Posterior vena cava (tissue), 2 donors: ENCODE results near the gene CEACAM7. TPM values are rescaled to one million over a fixed set of nuclear protein-coding genes. Genes with fewer than 3 reads are reported as not detected.

Source experiments
- DNase-seq: peaks from one replicate; pipeline ENCODE4 v3.0.0-alpha.2; 2020; ENCODE audit warnings: low spot score
- intact Hi-C, 2 donors: fragments of 100-400 bp; cut with DNase I; formaldehyde crosslinking; loops; one replicate each; pipeline versions ENCODE4 v1.14.1 to v1.14.2; 2022 to 2023
- total RNA-seq, 2 donors: library from RNA; stranded (reverse); fragmentation: NEBNext Ultra II Directional; extraction: Animal tissue kit (Norgen Biotek cat#: 25700); gene quantifications; one replicate each; pipeline ENCODE4 v1.2.1, GENCODE V29; 2021
- donor health status: DM: yes; HTN: yes; CAD: no.
- donor health status: DM: yes; HTN: yes; CAD: no.

The CEACAM7 gene
- total RNA-seq, 2 donors from 2014 or later: not detected

DNA sequence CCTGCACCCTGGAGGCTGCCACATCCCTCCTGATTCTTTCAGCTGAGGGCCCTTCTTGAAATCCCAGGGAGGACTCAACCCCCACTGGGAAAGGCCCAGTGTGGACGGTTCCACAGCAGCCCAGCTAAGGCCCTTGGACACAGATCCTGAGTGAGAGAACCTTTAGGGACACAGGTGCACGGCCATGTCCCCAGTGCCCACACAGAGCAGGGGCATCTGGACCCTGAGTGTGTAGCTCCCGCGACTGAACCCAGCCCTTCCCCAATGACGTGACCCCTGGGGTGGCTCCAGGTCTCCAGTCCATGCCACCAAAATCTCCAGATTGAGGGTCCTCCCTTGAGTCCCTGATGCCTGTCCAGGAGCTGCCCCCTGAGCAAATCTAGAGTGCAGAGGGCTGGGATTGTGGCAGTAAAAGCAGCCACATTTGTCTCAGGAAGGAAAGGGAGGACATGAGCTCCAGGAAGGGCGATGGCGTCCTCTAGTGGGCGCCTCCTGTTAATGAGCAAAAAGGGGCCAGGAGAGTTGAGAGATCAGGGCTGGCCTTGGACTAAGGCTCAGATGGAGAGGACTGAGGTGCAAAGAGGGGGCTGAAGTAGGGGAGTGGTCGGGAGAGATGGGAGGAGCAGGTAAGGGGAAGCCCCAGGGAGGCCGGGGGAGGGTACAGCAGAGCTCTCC lies 13.5 kb upstream of the CEACAM7 start:
- intact Hi-C loops: no loop called here
- peak; percentile 58 for DNase-seq

DNA sequence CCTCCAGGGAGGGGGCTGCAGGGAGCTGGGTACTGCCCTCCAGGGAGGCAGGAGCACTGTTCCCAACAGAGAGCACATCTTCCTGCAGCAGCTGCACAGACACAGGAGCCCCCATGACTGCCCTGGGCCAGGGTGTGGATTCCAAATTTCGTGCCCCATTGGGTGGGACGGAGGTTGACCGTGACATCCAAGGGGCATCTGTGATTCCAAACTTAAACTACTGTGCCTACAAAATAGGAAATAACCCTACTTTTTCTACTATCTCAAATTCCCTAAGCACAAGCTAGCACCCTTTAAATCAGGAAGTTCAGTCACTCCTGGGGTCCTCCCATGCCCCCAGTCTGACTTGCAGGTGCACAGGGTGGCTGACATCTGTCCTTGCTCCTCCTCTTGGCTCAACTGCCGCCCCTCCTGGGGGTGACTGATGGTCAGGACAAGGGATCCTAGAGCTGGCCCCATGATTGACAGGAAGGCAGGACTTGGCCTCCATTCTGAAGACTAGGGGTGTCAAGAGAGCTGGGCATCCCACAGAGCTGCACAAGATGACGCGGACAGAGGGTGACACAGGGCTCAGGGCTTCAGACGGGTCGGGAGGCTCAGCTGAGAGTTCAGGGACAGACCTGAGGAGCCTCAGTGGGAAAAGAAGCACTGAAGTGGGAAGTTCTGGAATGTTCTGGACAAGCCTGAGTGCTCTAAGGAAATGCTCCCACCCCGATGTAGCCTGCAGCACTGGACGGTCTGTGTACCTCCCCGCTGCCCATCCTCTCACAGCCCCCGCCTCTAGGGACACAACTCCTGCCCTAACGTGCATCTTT lies 12.5 kb upstream of the CEACAM7 start:
- intact Hi-C loops: no loop called here
- DNase-seq: peak; percentile 45

DNA sequence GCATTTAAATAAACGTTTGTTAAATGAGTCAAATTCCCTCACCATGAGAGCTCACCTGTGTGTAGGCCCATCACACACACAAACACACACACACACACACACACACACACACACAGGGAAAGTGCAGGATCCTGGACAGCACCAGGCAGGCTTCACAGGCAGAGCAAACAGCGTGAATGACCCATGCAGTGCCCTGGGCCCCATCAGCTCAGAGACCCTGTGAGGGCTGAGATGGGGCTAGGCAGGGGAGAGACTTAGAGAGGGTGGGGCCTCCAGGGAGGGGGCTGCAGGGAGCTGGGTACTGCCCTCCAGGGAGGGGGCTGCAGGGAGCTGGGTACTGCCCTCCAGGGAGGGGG lies 11.9 kb upstream of the CEACAM7 start:
- peak; percentile 13 for DNase-seq
- intact Hi-C loops: no loop called here

DNA sequence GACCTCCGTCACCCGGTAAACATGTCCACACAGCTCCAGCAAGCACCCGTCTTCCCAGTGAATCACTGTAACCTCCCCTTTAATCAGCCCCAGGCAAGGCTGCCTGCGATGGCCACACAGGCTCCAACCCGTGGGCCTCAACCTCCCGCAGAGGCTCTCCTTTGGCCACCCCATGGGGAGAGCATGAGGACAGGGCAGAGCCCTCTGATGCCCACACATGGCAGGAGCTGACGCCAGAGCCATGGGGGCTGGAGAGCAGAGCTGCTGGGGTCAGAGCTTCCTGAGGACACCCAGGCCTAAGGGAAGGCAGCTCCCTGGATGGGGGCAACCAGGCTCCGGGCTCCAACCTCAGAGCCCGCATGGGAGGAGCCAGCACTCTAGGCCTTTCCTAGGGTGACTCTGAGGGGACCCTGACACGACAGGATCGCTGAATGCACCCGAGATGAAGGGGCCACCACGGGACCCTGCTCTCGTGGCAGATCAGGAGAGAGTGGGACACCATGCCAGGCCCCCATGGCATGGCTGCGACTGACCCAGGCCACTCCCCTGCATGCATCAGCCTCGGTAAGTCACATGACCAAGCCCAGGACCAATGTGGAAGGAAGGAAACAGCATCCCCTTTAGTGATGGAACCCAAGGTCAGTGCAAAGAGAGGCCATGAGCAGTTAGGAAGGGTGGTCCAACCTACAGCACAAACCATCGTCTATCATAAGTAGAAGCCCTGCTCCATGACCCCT lies 11.3 kb upstream of the CEACAM7 start:
- intact Hi-C loops: no loop called here
- DNase-seq: peak; percentile 61

DNA sequence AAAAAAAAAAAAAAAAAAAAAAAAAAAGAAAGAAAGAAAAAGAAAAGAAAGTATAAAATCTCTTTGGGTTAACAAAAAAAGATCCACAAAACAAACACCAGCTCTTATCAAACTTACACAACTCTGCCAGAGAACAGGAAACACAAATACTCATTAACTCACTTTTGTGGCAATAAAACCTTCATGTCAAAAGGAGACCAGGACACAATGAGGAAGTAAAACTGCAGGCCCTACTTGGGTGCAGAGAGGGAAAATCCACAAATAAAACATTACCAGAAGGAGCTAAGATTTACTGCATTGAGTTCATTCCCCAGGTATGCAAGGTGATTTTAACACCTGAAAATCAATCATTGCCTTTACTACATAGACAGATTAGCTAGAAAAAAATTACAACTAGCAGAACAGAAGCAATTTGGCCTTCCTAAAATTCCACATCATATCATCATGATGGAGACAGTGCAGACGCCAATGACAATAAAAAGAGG lies 10.7 kb upstream of the CEACAM7 start:
- intact Hi-C loops: no loop called here

DNA sequence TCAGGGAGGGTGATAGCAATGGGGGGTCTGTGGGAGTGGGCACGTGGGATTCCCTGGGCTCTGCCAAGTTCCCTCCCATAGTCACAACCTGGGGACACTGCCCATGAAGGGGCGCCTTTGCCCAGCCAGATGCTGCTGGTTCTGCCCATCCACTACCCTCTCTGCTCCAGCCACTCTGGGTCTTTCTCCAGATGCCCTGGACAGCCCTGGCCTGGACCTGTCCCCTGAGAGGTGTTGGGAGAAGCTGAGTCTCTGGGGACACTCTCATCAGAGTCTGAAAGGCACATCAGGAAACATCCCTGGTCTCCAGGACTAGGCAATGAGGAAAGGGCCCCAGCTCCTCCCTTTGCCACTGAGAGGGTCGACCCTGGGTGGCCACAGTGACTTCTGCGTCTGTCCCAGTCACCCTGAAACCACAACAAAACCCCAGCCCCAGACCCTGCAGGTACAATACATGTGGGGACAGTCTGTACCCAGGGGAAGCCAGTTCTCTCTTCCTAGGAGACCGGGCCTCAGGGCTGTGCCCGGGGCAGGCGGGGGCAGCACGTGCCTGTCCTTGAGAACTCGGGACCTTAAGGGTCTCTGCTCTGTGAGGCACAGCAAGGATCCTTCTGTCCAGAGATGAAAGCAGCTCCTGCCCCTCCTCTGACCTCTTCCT lies 9.3 kb upstream of the CEACAM7 start:
- intact Hi-C loops: no loop called here
- peak; percentile 59 for DNase-seq

More for the DNA sequence above, 10.7 kb upstream of the CEACAM7 start:
- DNase-seq: no peak

DNA sequence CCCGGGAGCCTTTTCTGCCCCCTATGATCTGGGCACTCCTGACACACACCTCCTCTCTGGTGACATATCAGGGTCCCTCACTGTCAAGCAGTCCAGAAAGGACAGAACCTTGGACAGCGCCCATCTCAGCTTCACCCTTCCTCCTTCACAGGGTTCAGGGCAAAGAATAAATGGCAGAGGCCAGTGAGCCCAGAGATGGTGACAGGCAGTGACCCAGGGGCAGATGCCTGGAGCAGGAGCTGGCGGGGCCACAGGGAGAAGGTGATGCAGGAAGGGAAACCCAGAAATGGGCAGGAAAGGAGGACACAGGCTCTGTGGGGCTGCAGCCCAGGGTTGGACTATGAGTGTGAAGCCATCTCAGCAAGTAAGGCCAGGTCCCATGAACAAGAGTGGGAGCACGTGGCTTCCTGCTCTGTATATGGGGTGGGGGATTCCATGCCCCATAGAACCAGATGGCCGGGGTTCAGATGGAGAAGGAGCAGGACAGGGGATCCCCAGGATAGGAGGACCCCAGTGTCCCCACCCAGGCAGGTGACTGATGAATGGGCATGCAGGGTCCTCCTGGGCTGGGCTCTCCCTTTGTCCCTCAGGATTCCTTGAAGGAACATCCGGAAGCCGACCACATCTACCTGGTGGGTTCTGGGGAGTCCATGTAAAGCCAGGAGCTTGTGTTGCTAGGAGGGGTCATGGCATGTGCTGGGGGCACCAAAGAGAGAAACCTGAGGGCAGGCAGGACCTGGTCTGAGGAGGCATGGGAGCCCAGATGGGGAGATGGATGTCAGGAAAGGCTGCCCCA lies 8.5 kb upstream of the CEACAM7 start:
- intact Hi-C loops: no loop called here
- peak; percentile 58 for DNase-seq

DNA sequence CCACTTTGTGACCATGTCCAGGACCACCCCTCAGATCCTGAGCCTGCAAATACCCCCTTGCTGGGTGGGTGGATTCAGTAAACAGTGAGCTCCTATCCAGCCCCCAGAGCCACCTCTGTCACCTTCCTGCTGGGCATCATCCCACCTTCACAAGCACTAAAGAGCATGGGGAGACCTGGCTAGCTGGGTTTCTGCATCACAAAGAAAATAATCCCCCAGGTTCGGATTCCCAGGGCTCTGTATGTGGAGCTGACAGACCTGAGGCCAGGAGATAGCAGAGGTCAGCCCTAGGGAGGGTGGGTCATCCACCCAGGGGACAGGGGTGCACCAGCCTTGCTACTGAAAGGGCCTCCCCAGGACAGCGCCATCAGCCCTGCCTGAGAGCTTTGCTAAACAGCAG lies 7.7 kb upstream of the CEACAM7 start:
- peak; percentile 35 for DNase-seq
- intact Hi-C loops: no loop called here

DNA sequence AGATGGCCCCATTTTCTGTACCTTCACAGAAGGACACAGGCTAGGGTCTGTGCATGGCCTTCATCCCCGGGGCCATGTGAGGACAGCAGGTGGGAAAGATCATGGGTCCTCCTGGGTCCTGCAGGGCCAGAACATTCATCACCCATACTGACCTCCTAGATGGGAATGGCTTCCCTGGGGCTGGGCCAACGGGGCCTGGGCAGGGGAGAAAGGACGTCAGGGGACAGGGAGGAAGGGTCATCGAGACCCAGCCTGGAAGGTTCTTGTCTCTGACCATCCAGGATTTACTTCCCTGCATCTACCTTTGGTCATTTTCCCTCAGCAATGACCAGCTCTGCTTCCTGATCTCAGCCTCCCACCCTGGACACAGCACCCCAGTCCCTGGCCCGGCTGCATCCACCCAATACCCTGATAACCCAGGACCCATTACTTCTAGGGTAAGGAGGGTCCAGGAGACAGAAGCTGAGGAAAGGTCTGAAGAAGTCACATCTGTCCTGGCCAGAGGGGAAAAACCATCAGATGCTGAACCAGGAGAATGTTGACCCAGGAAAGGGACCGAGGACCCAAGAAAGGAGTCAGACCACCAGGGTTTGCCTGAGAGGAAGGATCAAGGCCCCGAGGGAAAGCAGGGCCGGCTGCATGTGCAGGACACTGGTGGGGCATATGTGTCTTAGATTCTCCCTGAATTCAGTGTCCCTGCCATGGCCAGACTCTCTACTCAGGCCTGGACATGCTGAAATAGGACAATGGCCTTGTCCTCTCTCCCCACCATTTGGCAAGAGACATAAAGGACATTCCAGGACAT lies 7.0 kb upstream of the CEACAM7 start:
- intact Hi-C loops: no loop called here
- DNase-seq: peak; percentile 54

DNA sequence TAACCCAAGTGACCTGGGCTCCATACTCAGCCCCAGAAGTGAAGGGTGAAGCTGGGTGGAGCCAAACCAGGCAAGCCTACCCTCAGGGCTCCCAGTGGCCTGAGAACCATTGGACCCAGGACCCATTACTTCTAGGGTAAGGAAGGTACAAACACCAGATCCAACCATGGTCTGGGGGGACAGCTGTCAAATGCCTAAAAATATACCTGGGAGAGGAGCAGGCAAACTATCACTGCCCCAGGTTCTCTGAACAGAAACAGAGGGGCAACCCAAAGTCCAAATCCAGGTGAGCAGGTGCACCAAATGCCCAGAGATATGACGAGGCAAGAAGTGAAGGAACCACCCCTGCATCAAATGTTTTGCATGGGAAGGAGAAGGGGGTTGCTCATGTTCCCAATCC lies 6.1 kb upstream of the CEACAM7 start:
- intact Hi-C loops: no loop called here
- DNase-seq: peak; percentile 26

DNA sequence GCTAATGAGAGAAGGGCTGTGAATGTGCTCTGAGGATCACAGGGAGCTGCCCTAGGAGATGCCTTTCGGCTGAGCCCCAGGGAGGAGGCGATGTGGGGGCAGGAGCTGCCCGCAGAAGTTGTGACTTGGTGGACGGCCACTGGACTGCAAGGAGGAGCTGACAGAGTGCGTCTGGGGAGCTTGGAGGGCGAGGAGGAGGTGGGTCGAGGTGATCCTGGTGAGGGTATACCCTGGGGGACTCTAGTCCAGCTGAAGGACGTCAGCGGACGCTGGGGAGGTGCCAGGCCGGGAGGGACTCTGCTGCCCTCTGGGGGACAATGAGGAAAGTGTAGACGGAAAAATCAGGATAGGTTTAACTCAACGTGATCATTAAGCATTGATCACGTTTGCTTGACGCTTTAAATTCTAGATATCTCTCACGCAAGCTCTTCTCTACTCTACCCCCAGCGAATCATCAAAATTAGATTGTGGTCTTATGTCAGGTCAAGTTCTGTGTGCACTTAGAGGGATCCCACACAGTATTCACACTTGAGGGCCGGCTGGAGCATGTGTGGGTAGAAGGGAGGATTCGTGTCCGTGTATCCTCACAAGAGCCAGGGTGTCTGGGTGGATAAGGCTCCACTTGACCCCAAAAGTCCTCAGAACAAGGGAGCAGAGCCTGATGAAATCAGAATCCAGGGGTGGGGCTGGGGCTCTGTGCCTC lies 3.3 kb upstream of the CEACAM7 start:
- intact Hi-C loops: no loop called here
- DNase-seq: peak; percentile 68

DNA sequence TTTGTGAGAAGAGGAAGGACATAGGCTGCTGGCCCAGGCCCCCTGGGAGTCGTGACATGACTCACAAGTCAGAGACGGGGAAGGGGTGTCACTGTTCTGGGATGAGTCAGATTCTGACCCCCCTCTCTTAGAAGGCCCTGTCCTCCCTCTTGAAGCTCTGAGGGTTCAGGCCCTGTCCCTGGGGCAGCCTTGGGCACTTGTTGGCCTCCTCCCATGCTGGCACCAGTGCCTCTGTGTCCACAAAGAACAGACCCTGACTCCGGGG lies 2.7 kb upstream of the CEACAM7 start:
- DNase-seq: no peak
- intact Hi-C loops: no loop called here

DNA sequence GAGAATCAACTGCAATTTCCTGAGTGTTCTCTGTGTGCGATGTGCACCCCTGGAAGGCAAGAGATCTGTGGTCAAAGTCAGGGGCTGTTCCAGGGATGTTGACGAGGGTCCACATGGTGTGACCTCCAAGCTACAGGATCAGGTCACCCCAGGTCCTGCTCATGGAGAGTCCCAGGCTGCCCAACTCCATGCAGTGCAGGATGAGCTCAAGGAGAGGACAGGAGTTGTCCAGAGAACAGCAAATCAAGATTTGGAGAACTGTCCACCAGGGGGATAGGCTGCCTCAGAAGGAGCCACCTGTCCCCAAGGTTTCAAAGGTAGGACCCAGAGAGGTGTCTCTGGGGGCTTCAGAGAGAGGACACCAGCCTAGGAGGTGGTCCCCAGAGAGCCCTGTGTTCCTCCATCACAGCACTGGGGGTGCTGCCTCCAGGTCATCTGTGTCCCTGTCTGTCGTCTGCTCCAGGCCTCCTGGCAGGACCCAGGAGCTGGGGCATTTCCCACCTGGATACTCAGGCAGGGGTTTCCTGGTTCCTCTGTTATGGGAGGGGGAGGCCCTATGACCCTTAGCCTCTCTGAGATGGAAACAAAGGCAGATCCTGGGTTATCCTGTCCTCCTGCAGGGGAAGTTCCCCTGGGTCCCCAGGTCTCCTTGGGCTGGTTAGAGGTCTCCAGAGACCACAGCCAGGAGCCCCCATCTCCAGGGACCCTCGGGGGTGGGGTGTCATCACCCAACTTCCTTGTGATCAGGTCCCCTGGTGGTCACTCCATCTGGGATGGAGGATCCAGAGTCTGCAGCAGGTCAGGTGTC lies 2.1 kb upstream of the CEACAM7 start:
- no peak for DNase-seq
- intact Hi-C loops: no loop called here

DNA sequence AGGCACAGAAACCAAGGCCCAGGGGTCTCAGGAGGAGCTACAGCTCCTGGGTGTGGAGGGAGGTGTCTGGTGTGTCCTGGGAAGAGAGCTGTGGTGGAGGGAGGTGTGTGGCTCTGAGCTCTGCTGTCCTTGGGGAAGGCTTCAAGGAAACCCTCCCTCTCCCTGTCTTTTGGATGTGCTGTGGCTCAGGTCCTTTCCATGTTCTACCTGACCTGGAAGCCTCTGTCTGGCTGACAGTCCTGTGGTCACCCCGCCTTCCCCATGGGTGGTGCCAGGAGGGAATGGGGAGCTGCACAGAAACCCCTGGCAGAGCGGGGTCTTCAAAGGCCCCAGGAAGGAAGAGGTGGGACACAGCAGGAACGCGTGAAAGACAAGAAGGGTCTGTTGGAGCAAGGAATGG lies 617 bp upstream of the CEACAM7 start:
- no peak for DNase-seq
- intact Hi-C loops: no loop called here

DNA sequence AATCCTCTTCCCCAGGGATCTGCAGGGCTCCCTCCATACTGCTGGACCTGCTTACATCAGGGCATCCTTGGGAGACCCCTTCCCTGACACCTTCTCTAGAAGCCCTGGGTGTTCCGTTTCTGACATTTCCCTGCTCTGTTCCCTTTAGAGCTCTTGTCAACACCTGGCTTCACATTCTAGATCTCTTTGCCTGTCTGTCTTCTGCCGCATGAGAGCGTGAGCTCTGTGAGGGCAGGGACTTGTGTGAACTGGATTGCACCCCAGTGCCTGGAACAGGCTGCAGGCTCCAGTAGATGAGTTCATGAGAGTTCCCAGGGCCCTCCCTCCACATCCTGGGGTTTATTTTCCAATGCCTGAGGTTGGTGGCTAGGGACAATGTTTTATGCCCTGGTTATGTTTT lies 651 bp downstream of the CEACAM7 start:
- intact Hi-C loops: no loop called here
- DNase-seq: no peak

DNA sequence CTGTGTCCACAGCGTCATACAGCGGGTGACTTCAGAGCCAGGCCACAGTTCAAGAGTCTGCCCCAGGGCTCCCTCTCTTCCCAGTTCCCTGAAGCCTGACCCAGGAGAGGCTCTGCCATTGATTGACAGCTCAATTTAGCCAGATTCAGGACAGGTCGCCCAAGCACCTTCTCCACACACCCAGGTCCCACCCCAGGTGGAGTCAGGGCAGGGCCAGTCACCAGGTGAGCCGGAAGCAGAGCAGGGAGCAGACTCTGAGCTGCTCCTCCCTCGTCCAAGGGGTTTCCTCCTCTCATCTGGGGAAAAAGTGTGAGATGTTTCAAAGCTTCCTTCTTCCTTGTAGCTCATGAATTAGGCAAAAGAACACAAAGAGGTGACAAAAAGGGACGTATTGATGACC lies 5.6 kb downstream of the CEACAM7 start:
- DNase-seq: no peak
- intact Hi-C loops: no loop called here

DNA sequence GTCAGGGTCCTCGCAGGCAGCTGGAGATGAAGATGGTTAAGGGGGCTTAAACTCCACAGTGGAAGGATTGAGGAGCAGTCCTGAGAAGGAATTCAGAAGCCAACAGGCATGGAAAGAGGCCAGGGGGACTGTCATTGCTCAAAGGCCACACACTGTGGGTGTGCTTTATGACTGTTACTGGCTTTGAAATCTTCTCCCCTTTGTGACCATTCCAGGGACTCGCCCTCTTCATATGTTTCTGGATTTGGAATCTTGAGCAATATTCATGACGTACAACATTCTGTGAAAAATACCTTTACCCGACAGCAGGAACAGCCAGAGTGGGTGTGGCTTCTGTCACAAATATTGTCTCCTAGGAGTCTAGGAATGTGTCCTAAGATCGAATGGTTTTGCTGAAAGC lies 16.6 kb downstream of the CEACAM7 start:
- intact Hi-C loops: loop anchor here in 1 of 2 donors (5.0 kb wide), 1 partner anchor 734 kb away; no protein-coding TSS in a partner anchor
- DNase-seq: no peak
